Measurements from ENCODE around the gene ASB1.
"Not testable (repeated sequence)": the region's sequence is repeated elsewhere in the genome, so short reads cannot be mapped to it uniquely, and the experiment has no call there.

ASB1 gene

GRCh38 chr2:238424313-238424700 is 2.4 kb upstream of the ASB1 start:
- no peak for DNase-seq

GRCh38 chr2:238425505-238425978 is 1.2 kb upstream of the ASB1 start:
- DNase-seq: no peak

DNA sequence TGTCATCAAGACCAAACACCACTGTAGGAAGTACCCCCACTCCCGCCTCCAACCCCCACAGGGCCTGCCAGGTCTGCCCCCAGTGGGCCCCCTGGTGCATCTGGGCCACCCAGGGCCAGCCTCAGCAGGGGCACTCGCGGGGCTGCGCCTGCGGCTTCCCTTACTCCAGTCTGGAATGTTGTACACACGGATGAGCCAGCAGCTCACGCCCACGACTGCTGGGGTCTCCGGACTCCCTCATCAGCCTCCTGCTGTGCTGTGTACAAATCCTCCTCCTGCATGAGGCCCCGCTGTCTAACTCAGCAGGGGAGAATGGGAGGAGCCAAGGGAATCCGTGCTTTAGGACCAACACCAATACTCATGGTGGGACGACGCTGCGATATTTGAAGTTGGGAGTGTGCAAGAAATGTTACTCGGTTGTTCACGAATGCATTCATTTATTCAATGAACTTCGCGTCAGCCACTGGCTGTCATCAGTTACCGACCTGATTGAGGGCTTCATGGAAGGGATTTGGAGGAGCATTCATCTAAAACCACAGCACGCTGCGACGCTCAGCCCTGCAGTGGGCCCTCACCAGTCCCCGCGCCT is 654 bp upstream of the ASB1 start:
- DNase-seq: no peak

- DNase-seq: no peak
Observed at GRCh38 chr2:238427435-238428162, 872 bp downstream of the ASB1 start.

DNA sequence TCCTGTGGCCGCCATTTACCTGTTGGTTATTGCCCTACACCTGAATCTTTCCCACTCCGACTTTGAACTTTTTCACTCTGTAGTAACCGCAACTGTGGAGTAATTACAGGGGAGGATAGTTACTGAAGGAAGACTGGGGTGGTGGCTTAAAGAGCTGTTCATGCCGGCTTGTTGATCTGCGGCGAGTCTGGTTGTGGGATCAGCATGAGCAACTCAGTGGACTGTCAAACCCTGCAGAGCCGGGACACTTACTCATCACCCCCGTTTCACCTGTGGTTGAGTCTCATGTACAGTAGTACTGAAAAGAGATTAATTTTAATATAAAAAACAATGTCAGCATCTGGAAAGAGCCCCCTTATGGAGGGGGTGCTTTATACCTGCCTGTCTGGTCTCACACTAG is 2.1 kb downstream of the ASB1 start:
- no peak for DNase-seq

DNA sequence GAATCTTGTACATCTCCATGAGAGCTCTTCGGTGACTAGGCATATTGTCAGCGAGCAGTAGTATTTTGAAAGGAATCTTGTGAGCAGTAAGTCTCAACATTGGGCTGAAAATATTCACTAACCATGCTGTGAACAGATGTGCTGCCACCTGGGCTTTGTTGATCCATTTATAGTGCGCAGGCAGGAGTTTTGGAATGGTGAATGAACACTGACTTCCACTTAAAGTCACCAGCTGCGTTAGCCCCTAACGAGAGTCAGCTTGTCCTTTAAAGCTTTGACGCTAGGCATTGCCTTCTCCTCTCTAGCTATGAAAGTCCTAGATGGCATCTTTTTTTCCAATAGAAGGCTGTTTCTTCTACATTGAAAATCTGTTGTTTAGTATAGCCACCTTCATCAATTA is 4.1 kb downstream of the ASB1 start:
- no peak for DNase-seq

DNA sequence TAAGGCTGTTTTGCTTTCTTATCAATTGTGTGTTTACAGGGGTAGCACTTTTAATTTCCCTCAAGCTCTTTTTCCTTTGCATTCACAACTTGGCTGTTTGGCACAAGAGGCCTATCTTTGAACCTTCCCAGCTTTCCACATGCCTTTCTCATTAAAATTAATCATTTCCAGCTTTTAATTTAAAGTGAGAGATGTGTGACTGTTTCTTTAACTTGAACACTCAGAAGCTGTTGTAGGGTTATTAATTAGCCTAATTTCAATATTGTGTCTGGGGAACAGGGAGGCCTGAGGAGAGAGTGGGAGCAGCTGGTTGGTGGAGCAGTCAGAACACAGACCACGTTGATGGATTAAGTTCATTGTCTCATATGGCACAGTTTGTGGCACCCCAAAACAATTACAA is 4.7 kb downstream of the ASB1 start:
- no peak for DNase-seq

DNA sequence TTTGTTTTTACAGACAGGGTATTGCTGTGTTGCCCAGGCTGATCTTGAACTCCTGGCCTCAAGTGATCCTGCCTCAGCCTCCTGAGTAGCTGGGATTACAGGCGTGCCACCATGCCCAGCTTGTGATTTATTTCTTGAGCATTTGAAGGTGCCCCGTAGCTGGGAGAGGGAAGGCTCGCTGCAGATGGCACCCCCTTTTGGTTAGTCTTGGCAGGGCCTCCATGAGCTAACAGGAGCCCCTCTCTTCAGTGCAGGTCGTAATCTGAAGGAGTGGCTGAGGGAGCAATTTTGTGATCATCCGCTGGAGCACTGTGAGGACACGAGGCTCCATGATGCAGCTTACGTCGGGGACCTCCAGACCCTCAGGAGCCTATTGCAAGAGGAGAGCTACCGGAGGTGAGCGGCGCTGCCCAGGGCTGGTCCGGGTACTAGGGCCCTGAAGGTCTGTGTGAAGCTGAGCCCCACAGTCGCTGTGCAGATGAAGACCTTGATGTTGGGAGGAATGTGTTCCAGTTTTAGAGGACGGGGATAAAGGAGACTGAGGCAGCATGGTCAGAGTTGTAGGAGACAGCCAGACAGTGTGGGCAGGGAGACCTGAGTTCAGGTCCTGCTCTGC is 6.7 kb downstream of the ASB1 start:
- DNase-seq: no peak

- no peak for DNase-seq
Observed at GRCh38 chr2:238433941-238434845, 7.5 kb downstream of the ASB1 start.

GRCh38 chr2:238434846-238435751 is 8.4 kb downstream of the ASB1 start:
- DNase-seq: no peak

DNA sequence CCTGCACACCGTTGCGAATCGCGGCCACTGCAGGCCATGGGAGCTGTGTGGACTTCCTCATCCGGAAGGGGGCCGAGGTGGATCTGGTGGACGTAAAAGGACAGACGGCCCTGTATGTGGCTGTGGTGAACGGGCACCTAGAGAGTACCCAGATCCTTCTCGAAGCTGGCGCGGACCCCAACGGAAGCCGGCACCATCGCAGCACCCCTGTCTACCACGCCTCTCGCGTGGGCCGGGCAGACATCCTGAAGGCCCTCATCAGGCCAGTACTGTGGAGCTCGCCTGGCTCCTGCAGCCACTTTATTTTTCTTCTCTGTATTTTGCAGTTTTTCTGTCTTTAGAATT is 9.0 kb downstream of the ASB1 start:
- DNase-seq: no peak

DNA sequence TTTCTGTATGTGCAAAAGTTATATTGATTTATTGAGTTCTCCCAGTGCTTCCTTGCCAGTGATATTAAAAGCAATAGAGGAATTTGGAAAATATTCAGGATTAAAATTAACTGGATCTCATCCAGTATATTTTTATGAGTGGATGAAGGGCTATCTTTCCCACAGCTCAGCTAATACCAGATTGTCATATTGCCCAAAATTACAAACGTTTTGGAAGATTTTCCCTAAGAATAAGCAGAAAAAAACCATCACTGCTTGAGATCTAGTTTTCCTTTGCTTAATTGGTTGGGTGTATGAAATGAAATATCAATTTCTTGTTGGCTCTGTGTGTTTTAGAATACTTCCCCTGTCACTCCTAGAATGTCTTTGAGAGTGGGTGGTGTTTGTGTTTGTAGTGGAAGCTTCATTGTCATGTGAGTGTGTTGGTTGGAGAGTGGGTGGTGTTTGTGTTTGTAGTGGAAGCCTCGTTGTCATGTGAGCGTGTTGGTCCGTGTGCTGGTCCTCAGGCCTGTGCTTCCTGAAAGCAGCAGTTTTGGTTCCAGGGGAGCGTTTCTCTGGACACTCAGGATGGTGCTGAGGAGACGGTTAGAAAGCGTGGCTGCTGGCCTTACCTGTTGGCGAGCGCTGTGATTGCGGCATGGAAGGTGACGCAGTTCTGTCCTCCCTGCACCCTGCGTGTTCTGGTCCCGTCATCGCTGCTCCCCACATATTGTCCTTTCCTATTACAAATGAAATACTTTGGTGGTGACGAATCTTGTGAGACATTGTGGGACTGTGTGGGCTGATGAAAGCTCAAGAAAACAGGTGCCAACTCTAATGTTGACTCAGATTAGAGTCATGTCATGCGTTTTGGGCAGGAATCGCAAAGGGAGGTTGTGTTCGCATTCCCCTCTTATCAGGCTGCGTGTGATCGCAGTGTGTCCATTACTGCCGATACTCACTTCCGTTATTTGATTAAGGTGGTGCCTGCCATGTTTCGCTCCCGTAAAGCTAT is 12.4 kb downstream of the ASB1 start:
- DNase-seq: no peak

GRCh38 chr2:238439917-238440316 is 13.2 kb downstream of the ASB1 start:
- DNase-seq: no peak

- DNase-seq: no peak
Observed at GRCh38 chr2:238440331-238440730, 13.6 kb downstream of the ASB1 start.

- DNase-seq: no peak
Observed at GRCh38 chr2:238440767-238441166, 14.0 kb downstream of the ASB1 start.

DNA sequence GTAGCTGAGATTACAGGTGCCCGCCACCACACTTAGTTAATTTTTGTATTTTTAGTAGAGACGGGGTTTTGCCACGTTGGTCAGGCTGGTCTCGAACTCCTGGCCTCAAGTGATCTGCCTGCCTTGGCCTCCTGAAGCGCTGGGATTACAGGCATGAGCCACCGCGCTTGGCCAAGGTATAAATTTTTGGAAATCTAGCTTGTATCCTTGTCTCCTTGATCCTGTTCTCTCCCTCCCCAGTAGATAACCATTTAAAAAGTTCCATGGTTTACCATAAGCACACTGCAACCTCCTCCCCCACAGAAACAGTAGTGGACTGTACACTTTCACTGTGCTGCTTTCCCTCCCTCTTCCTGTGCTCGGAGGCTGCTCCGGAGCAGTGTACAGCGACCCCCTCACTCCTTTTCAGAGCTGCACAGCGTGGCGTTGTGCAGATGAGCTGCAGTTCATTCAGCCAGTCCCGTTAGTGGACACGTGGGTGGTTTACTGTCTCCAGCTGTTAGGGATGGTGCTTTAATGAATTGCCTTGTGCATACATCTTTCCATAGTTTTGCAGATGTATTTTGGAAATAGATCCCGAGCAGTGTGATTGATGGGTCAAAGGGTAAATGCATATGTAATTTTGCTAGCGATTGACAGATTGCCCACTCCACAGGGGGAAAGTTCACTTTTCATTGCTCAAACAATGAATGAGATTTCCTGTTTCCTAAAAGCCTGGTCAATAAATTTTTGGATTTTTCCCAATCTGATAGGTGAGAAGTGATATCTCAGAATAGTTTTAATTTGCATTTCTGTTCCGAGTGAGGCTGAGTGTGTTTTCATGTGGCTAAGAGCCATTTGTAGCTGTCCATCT is 14.8 kb downstream of the ASB1 start:
- DNase-seq: no peak

DNA sequence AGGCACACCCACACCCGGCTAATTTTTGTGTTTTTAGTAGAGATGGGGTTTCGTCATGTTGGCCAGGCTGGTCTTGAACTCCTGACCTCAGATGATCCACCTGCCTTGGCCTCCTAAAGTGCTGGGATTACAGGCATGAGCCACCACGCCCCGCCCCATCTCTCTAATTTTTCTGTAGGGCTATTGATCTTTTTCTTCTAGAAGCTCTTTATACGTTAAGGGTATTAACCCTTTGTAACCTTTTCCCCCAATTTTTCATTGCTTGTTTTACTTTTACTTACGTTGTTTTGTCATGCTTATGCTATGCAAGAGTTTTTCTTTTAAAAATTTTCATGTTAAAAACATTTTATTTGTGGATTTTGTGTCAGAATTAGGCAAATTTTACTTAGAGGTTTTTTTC is 15.5 kb downstream of the ASB1 start:
- not testable (repeated sequence) for DNase-seq

- no peak for DNase-seq
Observed at GRCh38 chr2:238444242-238444641, 17.5 kb downstream of the ASB1 start.

DNA sequence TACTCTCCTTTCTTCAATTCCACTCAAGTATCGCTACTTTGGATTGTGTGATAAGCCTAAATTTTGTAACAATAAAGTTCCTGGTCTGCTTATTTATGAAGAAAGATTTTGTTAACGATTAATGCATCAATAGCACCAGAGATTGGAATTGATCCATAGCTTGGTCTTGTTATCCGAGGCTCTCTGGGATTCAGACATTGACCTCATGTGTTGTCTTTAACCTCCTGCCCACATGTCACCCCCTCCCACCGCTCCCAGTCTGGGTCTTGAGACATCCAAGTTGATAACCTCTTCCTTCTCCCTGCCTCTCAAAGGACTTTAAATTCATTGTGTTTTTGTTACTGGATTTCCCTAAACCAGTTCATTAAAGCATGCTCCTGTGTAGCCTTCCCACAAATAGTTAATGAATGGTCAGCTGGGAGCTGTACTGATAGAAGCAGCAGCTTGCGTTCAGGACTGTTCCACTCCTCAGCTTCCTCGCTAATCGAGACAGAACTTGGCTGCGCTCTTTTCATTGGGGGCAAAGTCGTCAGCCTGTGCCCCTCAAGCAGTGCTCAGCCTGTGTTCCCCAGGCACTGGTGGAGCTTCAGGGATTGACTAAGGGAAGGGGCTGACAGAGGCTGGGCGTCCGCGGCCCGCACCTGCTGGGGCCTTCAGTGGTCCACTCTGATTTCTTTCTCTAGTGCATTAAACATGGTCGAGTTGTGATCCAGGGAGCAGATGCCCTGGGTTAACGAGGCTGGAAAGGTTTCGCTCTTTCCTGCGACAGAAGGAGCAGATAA is 18.9 kb downstream of the ASB1 start:
- no peak for DNase-seq

Measured in effector CD4-positive, alpha-beta T cell (primary cell).